HG03095 (cell line): Measurements from ENCODE around the gene EVA1A.
"Not testable (repeated sequence)": the region's sequence is repeated elsewhere in the genome, so short reads cannot be mapped to it uniquely, and the experiment has no call there.

ENCODE experiments used
- ATAC-seq: cut with Tn5 transposase; IDR thresholded peaks from one replicate; pipeline ENCODE4 v1.9.1; 2021; ENCODE audit warnings: moderate library complexity; ENCODE audit not compliant: unreplicated experiment

EVA1A gene

GRCh38 chr2:75489721-75490120 lies 71.0 kb downstream of the EVA1A start:
- no peak for ATAC-seq

DNA sequence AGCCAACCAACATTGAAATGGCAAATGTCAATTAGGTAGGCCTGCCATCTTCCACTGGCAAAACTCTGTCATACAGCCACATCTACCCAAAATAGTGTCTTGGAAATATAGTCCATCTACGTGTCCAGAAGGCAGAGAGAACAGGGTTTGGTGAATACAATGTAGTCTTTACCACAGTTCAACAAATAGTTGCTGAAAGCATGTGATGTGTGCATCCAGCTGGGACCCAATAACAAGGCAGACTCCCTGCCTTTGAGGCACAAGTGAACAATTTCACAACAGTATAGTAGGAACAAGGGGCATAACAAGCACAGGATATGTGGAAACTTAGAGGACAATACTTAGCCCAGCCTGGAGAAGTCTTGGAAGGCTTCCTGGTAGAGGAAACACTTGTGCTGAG lies 72.6 kb downstream of the EVA1A start:
- ATAC-seq, result no peak

GRCh38 chr2:75486735-75487134 lies 74.0 kb downstream of the EVA1A start:
- ATAC-seq, result not testable (repeated sequence)

- no peak for ATAC-seq
Measured at GRCh38 chr2:75484840-75485239, 75.9 kb downstream of the EVA1A start.

DNA sequence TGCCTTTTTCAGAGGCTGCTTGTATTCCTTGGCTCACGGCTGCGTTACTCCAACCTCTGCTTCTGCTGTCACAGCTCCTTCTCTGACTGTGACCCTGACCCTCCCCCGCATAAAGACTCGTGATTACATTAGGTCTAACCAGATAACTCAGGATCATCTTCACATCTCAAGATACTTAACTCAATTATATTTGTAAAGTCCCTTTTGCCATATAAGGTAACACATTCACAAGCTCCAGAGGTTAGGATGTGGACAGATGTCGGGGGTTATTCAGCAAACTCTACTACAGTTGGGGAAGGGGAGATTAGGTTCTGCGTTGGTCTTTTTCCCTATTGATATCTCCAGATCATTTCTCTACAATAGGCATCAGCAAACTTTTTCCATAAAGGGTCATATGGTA lies 76.9 kb downstream of the EVA1A start:
- ATAC-seq, result no peak

GRCh38 chr2:75482398-75482797 lies 78.3 kb downstream of the EVA1A start:
- ATAC-seq, result no peak

GRCh38 chr2:75480971-75481836 lies 79.5 kb downstream of the EVA1A start:
- ATAC-seq, result no peak

DNA sequence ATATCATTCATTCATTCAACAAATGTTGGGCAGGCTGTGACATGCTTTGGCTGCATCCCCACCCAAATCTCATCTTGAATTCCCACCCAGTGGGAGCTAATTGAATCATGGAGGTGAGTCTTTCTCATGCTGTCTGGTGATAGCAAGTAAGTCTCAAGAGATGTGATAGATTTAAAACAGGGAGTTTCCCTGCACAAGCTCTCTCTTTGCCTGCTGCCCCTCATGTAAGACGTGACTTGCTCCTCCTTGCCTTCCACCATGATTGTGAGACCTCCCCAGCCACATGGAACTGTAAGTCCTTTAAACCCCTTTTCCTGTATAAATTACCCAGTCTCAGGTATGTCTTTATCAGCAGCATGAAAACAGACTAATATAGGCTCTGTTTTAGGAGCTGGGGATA lies 83.0 kb downstream of the EVA1A start:
- ATAC-seq, result not testable (repeated sequence)

- ATAC-seq, result no peak
Measured at GRCh38 chr2:75476761-75477160, 84.0 kb downstream of the EVA1A start.

GRCh38 chr2:75475976-75476375 lies 84.8 kb downstream of the EVA1A start:
- no peak for ATAC-seq

- no peak for ATAC-seq
Measured at GRCh38 chr2:75475049-75475448, 85.7 kb downstream of the EVA1A start.

DNA sequence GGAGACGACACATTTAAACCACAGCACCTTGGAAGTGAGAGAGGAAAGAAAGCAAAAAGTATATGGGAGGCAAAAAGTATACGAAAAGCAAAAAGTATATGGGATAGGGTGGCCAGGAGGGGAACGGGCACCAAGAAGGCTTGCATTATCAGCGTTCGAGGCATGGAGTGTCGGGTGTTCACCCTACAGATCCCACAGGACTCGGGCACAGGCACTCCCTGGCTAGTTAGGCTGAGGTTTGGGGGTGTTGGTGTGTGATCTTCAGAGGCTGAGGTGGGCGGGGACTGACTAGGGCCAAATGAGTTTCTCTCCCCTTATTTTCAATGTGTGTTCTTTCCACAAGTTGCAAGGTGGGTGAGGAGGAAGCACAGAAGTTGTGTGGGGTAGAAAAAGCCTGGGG lies 86.6 kb downstream of the EVA1A start:
- no peak for ATAC-seq

- no peak for ATAC-seq
Measured at GRCh38 chr2:75466708-75467311, 93.9 kb downstream of the EVA1A start.

- ATAC-seq, result no peak
Measured at GRCh38 chr2:75465317-75465984, 95.3 kb downstream of the EVA1A start.

DNA sequence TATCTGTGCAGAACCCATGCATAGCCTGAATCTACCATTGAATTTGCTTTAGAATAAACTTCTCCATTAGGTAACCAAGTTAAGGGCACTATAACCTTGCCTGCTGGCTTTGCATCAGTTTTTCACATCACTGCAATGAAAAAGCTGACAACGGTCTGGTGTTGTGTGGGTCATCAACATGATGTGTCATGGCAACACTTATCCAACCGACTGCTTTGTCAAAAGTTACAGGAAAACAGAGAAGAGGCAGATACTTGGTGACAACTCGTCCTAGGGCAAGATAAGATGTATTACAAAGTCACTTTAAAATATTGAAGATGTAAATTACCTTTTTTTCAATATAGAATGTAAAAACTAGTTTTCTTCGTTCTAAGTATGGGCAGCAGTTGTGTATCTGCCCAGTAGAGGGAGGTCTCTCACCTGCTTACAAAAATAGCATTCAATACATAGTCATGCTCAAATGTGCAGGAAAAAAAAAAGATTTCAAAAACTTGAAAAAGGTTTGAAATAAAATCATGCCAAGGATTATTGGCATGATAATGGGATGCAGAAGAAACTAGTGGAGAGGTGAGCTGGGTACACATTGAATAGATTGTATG lies 96.3 kb downstream of the EVA1A start:
- ATAC-seq, result no peak

DNA sequence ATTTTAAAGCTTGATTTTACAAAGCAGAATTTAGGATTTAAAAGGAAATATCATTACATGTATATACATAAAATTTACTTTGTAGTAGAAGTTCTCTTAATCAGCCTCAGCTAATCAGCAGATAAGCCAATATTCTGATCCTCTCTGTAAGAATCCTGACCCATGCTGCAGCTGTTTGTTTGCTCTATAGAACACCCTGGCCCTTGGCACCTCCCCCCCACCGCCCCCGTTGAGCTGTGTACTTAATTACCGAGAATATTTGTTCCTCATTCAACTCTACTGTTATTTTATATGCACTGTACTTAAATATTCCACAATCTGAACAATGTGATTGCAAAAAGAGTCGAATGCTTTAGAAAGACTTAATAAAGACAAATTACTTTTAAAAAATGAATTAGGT lies 98.0 kb downstream of the EVA1A start:
- no peak for ATAC-seq

GRCh38 chr2:75462206-75462605 lies 98.5 kb downstream of the EVA1A start:
- no peak for ATAC-seq

DNA sequence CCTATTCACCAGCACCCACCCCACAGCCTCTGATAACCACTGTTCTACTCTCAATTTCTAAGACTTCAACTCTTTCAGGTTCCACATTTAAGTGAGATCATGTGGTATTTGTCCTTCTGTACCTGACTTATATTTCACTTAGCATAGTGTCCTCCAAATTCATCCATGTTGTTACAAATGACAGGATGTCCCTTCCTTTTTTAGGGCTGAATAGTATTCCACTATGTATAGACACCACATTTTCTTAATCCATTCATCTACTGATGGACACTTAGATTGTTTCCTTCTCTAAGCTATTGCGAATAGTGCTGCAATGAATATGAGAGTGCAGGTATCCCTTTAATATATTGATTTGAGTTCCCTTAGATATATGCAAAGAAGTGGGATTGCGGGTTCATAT lies 100.1 kb downstream of the EVA1A start:
- ATAC-seq, result no peak

- no peak for ATAC-seq
Measured at GRCh38 chr2:75459565-75460310, 101.0 kb downstream of the EVA1A start.

DNA sequence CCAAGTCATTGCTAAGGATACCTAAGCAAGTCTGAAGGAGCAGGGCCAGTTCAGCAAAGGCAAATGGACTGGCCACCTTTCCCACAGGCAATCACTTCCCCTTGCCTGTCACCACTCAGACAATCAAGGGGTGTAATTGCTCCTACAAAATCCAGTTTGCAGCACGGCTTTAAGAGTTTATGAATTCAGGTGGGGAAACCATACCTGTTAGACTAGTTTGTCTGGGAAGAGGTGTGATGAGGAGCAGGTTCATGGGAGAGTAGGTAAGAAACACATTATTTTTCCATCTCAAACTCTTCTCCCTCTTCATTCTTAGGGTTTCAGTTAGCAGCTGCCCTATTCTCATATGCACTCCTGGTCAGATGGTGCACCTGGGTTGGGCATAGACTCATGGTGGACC lies 102.5 kb downstream of the EVA1A start:
- ATAC-seq, result no peak

DNA sequence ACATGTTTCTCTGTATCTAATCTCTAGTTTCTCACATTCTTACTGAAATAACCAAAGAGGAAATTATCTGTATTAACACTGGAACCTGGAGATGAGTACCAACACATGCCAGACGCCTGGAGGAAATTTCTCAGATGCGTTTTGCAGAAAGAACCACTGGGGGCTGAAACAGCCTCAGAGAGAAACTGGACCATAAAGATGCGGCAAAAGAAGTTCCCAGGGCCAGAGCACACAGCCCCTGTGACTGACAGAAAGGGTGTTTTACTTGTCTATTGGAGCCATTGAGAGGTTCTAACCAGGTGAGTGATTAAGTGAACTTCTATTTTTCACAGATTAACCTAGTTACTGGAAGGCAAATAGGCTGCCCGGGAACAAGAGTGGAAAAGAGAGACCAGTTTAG lies 103.9 kb downstream of the EVA1A start:
- ATAC-seq, result no peak
